GM12878 (cell line): ENCODE results near the gene DGKB. TPM values are rescaled to one million over a fixed set of nuclear protein-coding genes. Genes with fewer than 3 reads are reported as not detected.

Experiments used
- ATAC-seq: fragments of 200-7000 bp; cut with Tn5 transposase; 3 replicates; pipeline ENCODE4 v1.9.1; 2020; ENCODE audit warnings: mild to moderate bottlenecking, moderate library complexity
- BruUV-seq: library from RNA; stranded (reverse); fragments of 400-500 nt; replicated peaks from 2 replicates; lab custom pipeline; 2021; lab: Mats Ljungman, UMichigan
- CTCF ChIA-PET: fragments of 300-600 bp; sonication (Branson Sonifier 250); formaldehyde crosslinking; extraction: SDS; loops from one replicate; lab custom pipeline; 2021; ENCODE audit warnings: inconsistent platforms; lab: Yijun Ruan, JAX
- POLR2A ChIA-PET: fragments of 350-600 bp; formaldehyde crosslinking; extraction: SDS; loops from one replicate; lab custom pipeline; 2021; ENCODE audit warnings: inconsistent platforms; lab: Charles Lee
- RAD21 ChIA-PET: fragments of 300-600 bp; sonication (Branson Sonifier 250); formaldehyde crosslinking; loops from one replicate; lab custom pipeline; 2023; ENCODE audit warnings: antibody characterized with exemption; ENCODE audit not compliant: unreplicated experiment; lab: Charles Lee
- SMC1A ChIA-PET: fragments of 300-600 bp; sonication (Branson Sonifier 250); formaldehyde crosslinking; loops from one replicate; lab custom pipeline; 2023; ENCODE audit not compliant: unreplicated experiment, uncharacterized antibody; lab: Charles Lee
- DNase-seq: peaks from one replicate; pipeline ENCODE4 v3.0.0-alpha.2; 2011; ENCODE audit warnings: low read depth, low spot score
- FAIRE-seq: peaks from 3 replicates; lab custom pipeline; 2011; peaks lifted over from hg19 to GRCh38; lab: Jason Lieb, UNC
- H2AFZ ChIP-seq: 2 replicates; pipeline ENCODE4 v1.6.0; 2011; ENCODE audit warnings: low read depth, low read length, control low read depth; ENCODE audit not compliant: control insufficient read depth
- H3K27ac ChIP-seq: 2 replicates; pipeline ENCODE4 v1.5.1; 2011; ENCODE audit warnings: control low read depth; ENCODE audit not compliant: control insufficient read depth, insufficient read depth
- H3K27me3 ChIP-seq, 2 experiments: replicated peaks in 1 of 2; 2 replicates each; pipeline versions ENCODE4 v1.6.0 to v1.6.1; 2011; ENCODE audit warnings: low read length in 1 of 2; ENCODE audit not compliant: control insufficient read depth in 2 of 2, insufficient read depth in 2 of 2
- H3K36me3 ChIP-seq, 2 experiments: 2 replicates each; pipeline ENCODE4 v1.5.1; 2011; ENCODE audit warnings: low read length in 1 of 2; ENCODE audit not compliant: control insufficient read depth in 2 of 2, insufficient read depth in 2 of 2
- H3K4me1 ChIP-seq: 2 replicates; pipeline ENCODE4 v1.6.1; 2011; ENCODE audit warnings: mild to moderate bottlenecking, low read length, moderate library complexity, mixed read lengths; ENCODE audit not compliant: control insufficient read depth, insufficient read depth
- H3K4me2 ChIP-seq: 2 replicates; pipeline ENCODE4 v1.6.0; 2011; ENCODE audit warnings: control low read depth; ENCODE audit not compliant: control insufficient read depth, insufficient read depth
- H3K4me3 ChIP-seq: fragments of 200-600 bp; sonication (generic); 2 replicates; pipeline ENCODE4 v1.5.1; 2016
- H3K79me2 ChIP-seq: 2 replicates; pipeline ENCODE4 v1.6.0; 2011; ENCODE audit warnings: low read length; ENCODE audit not compliant: control insufficient read depth, insufficient read depth
- H3K9ac ChIP-seq: 2 replicates; pipeline ENCODE4 v1.8.0; 2011; ENCODE audit warnings: low read length, control low read depth, mixed read lengths; ENCODE audit not compliant: control insufficient read depth, insufficient read depth
- H3K9me3 ChIP-seq: replicated peaks from 3 replicates; pipeline ENCODE4 v1.5.1; 2011; ENCODE audit warnings: mild to moderate bottlenecking, low read length; ENCODE audit not compliant: control insufficient read depth, insufficient read depth
- H4K20me1 ChIP-seq: 2 replicates; pipeline ENCODE4 v1.6.0; 2011; ENCODE audit not compliant: control insufficient read depth, insufficient read depth
- CBX3 ChIP-seq: fragments of 200-600 bp; sonication (generic); IDR thresholded peaks from 2 replicates; pipeline ENCODE4 v1.6.1; 2016; ENCODE audit warnings: low read depth, borderline replicate concordance
- DPF2 ChIP-seq: fragments of 450-650 bp; IDR thresholded peaks from 2 replicates; pipeline ENCODE4 v1.6.1; 2017; ENCODE audit warnings: mild to moderate bottlenecking
- HCFC1 ChIP-seq: fragments of 150-350 bp; IDR thresholded peaks from 2 replicates; pipeline ENCODE4 v1.6.1; 2014; ENCODE audit warnings: low read length
- HDAC2 ChIP-seq: fragments of 200-600 bp; sonication (generic); IDR thresholded peaks from 2 replicates; pipeline ENCODE4 v1.6.1; 2017
- JUND ChIP-seq: IDR thresholded peaks from 2 replicates; pipeline ENCODE4 v1.6.1; 2012; ENCODE audit warnings: low read depth, mild to moderate bottlenecking, low read length, improper control_type of control experiment, moderate library complexity
- MEF2A ChIP-seq: IDR thresholded peaks from 2 replicates; pipeline ENCODE4 v1.6.1; 2011; ENCODE audit warnings: low read depth, mild to moderate bottlenecking, low read length, moderate library complexity; ENCODE audit not compliant: insufficient read depth
- NFYA ChIP-seq: IDR thresholded peaks from 2 replicates; pipeline ENCODE4 v1.6.1; 2011; ENCODE audit warnings: low read depth, mild to moderate bottlenecking, low read length, improper control_type of control experiment, borderline replicate concordance
- RUNX3 ChIP-seq: IDR thresholded peaks from 2 replicates; pipeline ENCODE4 v1.6.1; 2012; ENCODE audit warnings: low read length, inconsistent platforms
- WGBS: methylation state at CpG from one replicate; pipeline ENCODE4 v1.1.6; 2016; ENCODE audit warnings: low lambda C conversion rate; ENCODE audit not compliant: insufficient replicate concordance, insufficient coverage; ENCODE audit errors: missing lambda C conversion rate; 5-methylcytosine and 5-hydroxymethylcytosine counted together
- in situ Hi-C: fragments of 300-500 bp; cut with MboI; formaldehyde crosslinking; loops from 9 replicates; pipeline ENCODE4 v1.14.3; 2018; ENCODE audit warnings: mixed read lengths
- intact Hi-C: fragments of 100-400 bp; cut with micrococcal nuclease; formaldehyde crosslinking; loops from one replicate; pipeline ENCODE4 v1.14.2; 2022; ENCODE audit not compliant: unreplicated experiment
- polyA plus RNA-seq, 11 experiments: library from polyadenylated mRNA; depleted of rRNA in 4 of 11; unstranded in 6 of 11; stranded (reverse) in 5 of 11; fragments of >200 nt; fragmentation: Nextera tagmentation in 4 of 11; fragmentation: Illumina TruSeq in 1 of 11; extraction: Ambion mirVana in 4 of 11; extraction: Trizol in 1 of 11; gene quantifications; 1 replicate in 1 of 11; 2 replicates in 10 of 11; pipeline versions ENCODE4 v1.2.1 to v1.2.3, GENCODE V29; 2011 to 2016; ENCODE audit warnings: inconsistent platforms in 2 of 11, missing spikeins in 2 of 11, low read depth in 1 of 11
- total RNA-seq, 4 experiments: library from RNA; depleted of rRNA in 3 of 4; stranded (reverse); fragments of >200 nt in 3 of 4; fragmentation: Illumina TruSeq in 1 of 4; extraction: Trizol in 1 of 4; gene quantifications; 2 replicates each; pipeline versions ENCODE4 v1.2.1 to v1.2.3, GENCODE V29; 2013 to 2021
- TF ChIP-seq, protein P1 (sequence below): fragments of 450-650 bp; IDR thresholded peaks from 2 replicates; pipeline ENCODE4 v1.6.1; 2017; ENCODE audit warnings: borderline replicate concordance
- TF ChIP-seq, protein P2 (sequence below): fragments of 450-650 bp; IDR thresholded peaks from 2 replicates; pipeline ENCODE4 v1.6.1; 2017; ENCODE audit warnings: low read depth, mild to moderate bottlenecking, moderate library complexity
- TF ChIP-seq, protein P3 (sequence below): fragments of 450-650 bp; IDR thresholded peaks from 2 replicates; pipeline ENCODE4 v1.6.1; 2016; ENCODE audit warnings: mild to moderate bottlenecking
- TF ChIP-seq, protein P4 (sequence below): IDR thresholded peaks from 2 replicates; pipeline ENCODE4 v1.6.1; 2011; ENCODE audit warnings: borderline replicate concordance, low read depth, mild to moderate bottlenecking, moderate library complexity, low read length; ENCODE audit not compliant: insufficient read depth, poor library complexity, severe bottlenecking

Gene DGKB
- total and polyA plus RNA-seq, 10 of the 15 experiments (the other 5 are each of a cell fraction or from before 2014, with no cell fraction given), result 0.02 to 0.10 (median 0.04) TPM; not detected in 6

DNA sequence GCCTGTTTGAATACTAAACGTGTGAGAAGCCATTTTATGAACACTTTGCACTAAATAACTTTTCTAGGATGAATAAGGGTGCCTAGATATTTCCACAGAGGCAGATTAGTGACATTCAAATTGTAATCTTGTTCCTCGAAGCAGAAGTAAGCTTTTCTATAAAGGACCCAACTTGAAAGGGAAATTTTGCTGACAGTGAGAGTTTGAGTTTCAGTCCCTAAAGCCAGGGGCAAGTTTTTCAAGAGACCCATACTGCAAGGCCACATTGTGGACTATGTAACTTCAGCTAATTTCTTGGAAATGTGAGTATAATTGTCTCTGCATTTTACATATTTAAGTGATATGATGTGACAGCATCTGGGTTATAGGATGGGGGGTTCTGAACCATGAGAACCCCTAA lies 525.8 kb downstream of the DGKB start:
- FAIRE-seq (no peak), ATAC-seq (no peak), DNase-seq (no peak)
- Histone ChIP-seq H3K4me3 (no peak overlapping the region), H4K20me1 (no peaks in the 10 kb centered on the region), H3K4me1 (no peaks in the 10 kb centered on the region), H3K9me3 (no peaks in the 10 kb centered on the region), H3K36me3 (no peaks in the 10 kb centered on the region), H3K27ac (no peak overlapping the region), H3K4me2 (no peak overlapping the region), H2AFZ (no peak overlapping the region), H3K27me3 (no peaks in the 10 kb centered on the region), H3K9ac (no peak overlapping the region), H3K79me2 (no peaks in the 10 kb centered on the region)
- 7% methylated on average over 2 of the region's 2 CpGs for WGBS
- ChIA-PET RAD21 (interaction anchor here (1.0 kb wide), 1 partner anchor 37 kb away, joined by 3 read pairs; no protein-coding TSS in a partner anchor), SMC1A (interaction anchor here (1.4 to 1.7 kb wide), 3 partner anchors 10 to 70 kb away, joined by 4 to 7 read pairs (median 5); no protein-coding TSS in a partner anchor), POLR2A (no interaction called here), CTCF (interaction anchor here (1.1 kb wide), 1 partner anchor 41 kb away, joined by 4 read pairs; no protein-coding TSS in a partner anchor)
- in situ Hi-C loops, result no loop called here
- BruUV-seq, result no TSS peak
- TF ChIP-seq CBX3, result no peak
- TF ChIP-seq RUNX3, result no peak
- TF ChIP-seq NFYA, result no peak
- TF ChIP-seq, protein P1, sequence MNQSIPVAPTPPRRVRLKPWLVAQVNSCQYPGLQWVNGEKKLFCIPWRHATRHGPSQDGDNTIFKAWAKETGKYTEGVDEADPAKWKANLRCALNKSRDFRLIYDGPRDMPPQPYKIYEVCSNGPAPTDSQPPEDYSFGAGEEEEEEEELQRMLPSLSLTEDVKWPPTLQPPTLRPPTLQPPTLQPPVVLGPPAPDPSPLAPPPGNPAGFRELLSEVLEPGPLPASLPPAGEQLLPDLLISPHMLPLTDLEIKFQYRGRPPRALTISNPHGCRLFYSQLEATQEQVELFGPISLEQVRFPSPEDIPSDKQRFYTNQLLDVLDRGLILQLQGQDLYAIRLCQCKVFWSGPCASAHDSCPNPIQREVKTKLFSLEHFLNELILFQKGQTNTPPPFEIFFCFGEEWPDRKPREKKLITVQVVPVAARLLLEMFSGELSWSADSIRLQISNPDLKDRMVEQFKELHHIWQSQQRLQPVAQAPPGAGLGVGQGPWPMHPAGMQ, result no peak
- TF ChIP-seq, protein P2, sequence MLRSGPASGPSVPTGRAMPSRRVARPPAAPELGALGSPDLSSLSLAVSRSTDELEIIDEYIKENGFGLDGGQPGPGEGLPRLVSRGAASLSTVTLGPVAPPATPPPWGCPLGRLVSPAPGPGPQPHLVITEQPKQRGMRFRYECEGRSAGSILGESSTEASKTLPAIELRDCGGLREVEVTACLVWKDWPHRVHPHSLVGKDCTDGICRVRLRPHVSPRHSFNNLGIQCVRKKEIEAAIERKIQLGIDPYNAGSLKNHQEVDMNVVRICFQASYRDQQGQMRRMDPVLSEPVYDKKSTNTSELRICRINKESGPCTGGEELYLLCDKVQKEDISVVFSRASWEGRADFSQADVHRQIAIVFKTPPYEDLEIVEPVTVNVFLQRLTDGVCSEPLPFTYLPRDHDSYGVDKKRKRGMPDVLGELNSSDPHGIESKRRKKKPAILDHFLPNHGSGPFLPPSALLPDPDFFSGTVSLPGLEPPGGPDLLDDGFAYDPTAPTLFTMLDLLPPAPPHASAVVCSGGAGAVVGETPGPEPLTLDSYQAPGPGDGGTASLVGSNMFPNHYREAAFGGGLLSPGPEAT, result no peak
- no peak for TF ChIP-seq HCFC1
- TF ChIP-seq JUND, result no peak
- TF ChIP-seq MEF2A, result no peak
- no peak for TF ChIP-seq HDAC2
- TF ChIP-seq, protein P3, sequence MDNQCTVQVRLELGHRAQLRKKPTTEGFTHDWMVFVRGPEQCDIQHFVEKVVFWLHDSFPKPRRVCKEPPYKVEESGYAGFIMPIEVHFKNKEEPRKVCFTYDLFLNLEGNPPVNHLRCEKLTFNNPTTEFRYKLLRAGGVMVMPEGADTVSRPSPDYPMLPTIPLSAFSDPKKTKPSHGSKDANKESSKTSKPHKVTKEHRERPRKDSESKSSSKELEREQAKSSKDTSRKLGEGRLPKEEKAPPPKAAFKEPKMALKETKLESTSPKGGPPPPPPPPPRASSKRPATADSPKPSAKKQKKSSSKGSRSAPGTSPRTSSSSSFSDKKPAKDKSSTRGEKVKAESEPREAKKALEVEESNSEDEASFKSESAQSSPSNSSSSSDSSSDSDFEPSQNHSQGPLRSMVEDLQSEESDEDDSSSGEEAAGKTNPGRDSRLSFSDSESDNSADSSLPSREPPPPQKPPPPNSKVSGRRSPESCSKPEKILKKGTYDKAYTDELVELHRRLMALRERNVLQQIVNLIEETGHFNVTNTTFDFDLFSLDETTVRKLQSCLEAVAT, result no peak
- TF ChIP-seq, protein P4, sequence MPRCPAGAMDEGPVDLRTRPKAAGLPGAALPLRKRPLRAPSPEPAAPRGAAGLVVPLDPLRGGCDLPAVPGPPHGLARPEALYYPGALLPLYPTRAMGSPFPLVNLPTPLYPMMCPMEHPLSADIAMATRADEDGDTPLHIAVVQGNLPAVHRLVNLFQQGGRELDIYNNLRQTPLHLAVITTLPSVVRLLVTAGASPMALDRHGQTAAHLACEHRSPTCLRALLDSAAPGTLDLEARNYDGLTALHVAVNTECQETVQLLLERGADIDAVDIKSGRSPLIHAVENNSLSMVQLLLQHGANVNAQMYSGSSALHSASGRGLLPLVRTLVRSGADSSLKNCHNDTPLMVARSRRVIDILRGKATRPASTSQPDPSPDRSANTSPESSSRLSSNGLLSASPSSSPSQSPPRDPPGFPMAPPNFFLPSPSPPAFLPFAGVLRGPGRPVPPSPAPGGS, result no peak
- TF ChIP-seq DPF2, result no peak
- intact Hi-C loops, result no loop called here
